ENCODE data around the gene NRG3. TPM values are rescaled to one million over a fixed set of nuclear protein-coding genes. Genes with fewer than 3 reads are reported as not detected.

Gene NRG3
- total RNA-seq, 4 donors from 2014 or later, result 0.54 TPM; not detected in 3

GRCh38 chr10:82874671-82875070 is 999.7 kb downstream of the NRG3 start:
- Histone ChIP-seq H3K4me3 (no peak overlapping the region), H3K27me3 (no peaks in the 10 kb centered on the region), H3K36me3 (no peaks in the 10 kb centered on the region), H3K9me3 (no peaks in the 10 kb centered on the region), H3K27ac (no peak overlapping the region), H3K4me1 (no peaks in the 10 kb centered on the region)
- WGBS, 2 donors (ENCODE audit: low coverage in 1 of 2), result 90 to 100% methylated on average over 1 of the region's 1 CpG
- TF ChIP-seq CTCF (IDR thresholded peaks at IDR 0.05) (no peak), POLR2AphosphoS5 (IDR thresholded peaks at IDR 0.05) (no peak), POLR2A (IDR thresholded peaks at IDR 0.05) (no peak), EP300 (IDR thresholded peaks at IDR 0.05) (no peak)
- no peak for ATAC-seq

- no peaks in the 10 kb centered on the region for H3K9me3 ChIP-seq
- H3K4me1 ChIP-seq, result no peaks in the 10 kb centered on the region
- H3K4me3 ChIP-seq, result no peak overlapping the region
- TF ChIP-seq EP300 (IDR thresholded peaks at IDR 0.05), result no peak
- TF ChIP-seq POLR2AphosphoS5 (IDR thresholded peaks at IDR 0.05), result no peak
- TF ChIP-seq CTCF (IDR thresholded peaks at IDR 0.05), result no peak
- TF ChIP-seq POLR2A (IDR thresholded peaks at IDR 0.05), result no peak
- no peak for ATAC-seq
- H3K36me3 ChIP-seq, result no peaks in the 10 kb centered on the region
- no peak overlapping the region for H3K27ac ChIP-seq
- no peaks in the 10 kb centered on the region for H3K27me3 ChIP-seq
- WGBS, 2 donors (ENCODE audit: low coverage in 1 of 2), result 43 to 58% methylated on average over 2 of the region's 2 CpGs
These were observed 1005.8 kb downstream of the NRG3 start for GRCh38 chr10:82880776-82881290.

GRCh38 chr10:82882722-82883121 is 1007.7 kb downstream of the NRG3 start:
- Histone ChIP-seq H3K4me1 (no peaks in the 10 kb centered on the region), H3K36me3 (no peaks in the 10 kb centered on the region), H3K27me3 (no peaks in the 10 kb centered on the region), H3K4me3 (no peak overlapping the region), H3K27ac (no peak overlapping the region), H3K9me3 (no peaks in the 10 kb centered on the region)
- TF ChIP-seq POLR2AphosphoS5 (IDR thresholded peaks at IDR 0.05) (no peak), CTCF (IDR thresholded peaks at IDR 0.05) (no peak), EP300 (IDR thresholded peaks at IDR 0.05) (no peak), POLR2A (IDR thresholded peaks at IDR 0.05) (no peak)
- no peak for ATAC-seq
- WGBS, 2 donors (ENCODE audit: low coverage in 1 of 2), result 88 to 89% methylated on average over 1 of the region's 1 CpG

- WGBS, 2 donors (ENCODE audit: low coverage in 1 of 2), result 33 to 46% methylated on average over 1 of the region's 1 CpG
- no peaks in the 10 kb centered on the region for H3K4me1 ChIP-seq
- no peak for TF ChIP-seq EP300 (IDR thresholded peaks at IDR 0.05)
- TF ChIP-seq POLR2A (IDR thresholded peaks at IDR 0.05), result no peak
- TF ChIP-seq CTCF (IDR thresholded peaks at IDR 0.05), result no peak
- no peak for TF ChIP-seq POLR2AphosphoS5 (IDR thresholded peaks at IDR 0.05)
- no peaks in the 10 kb centered on the region for H3K27me3 ChIP-seq
- no peak for ATAC-seq
- H3K36me3 ChIP-seq, result no peaks in the 10 kb centered on the region
- H3K27ac ChIP-seq, result no peak overlapping the region
- no peaks in the 10 kb centered on the region for H3K9me3 ChIP-seq
- no peak overlapping the region for H3K4me3 ChIP-seq
These were observed 1008.6 kb downstream of the NRG3 start for GRCh38 chr10:82883603-82884002.

GRCh38 chr10:82887488-82887887 is 1012.5 kb downstream of the NRG3 start:
- H3K27ac ChIP-seq, result no peak overlapping the region
- 50 to 62% methylated on average over 1 of the region's 1 CpG for WGBS, 2 donors (ENCODE audit: low coverage in 1 of 2)
- no peaks in the 10 kb centered on the region for H3K36me3 ChIP-seq
- peaks cover 15% of the 10 kb centered on the region for H3K27me3 ChIP-seq
- H3K9me3 ChIP-seq, result no peaks in the 10 kb centered on the region
- no peak overlapping the region for H3K4me3 ChIP-seq
- ATAC-seq, result no peak
- H3K4me1 ChIP-seq, result no peaks in the 10 kb centered on the region
- TF ChIP-seq CTCF (IDR thresholded peaks at IDR 0.05) (no peak), EP300 (IDR thresholded peaks at IDR 0.05) (no peak), POLR2A (IDR thresholded peaks at IDR 0.05) (no peak), POLR2AphosphoS5 (IDR thresholded peaks at IDR 0.05) (no peak)

Data from gastroesophageal sphincter (tissue), 4 donors.